Activated CD4-positive, alpha-beta T cell treated with anti-CD3 and anti-CD28 coated beads, Interleukin-2, Interleukin-6, amounts not matched to agents 100 ng/mL and 50 ng/mL, durations not matched to agents 16 hours and 8 hours (primary cell): Measurements from ENCODE around the gene HMG20B.
"Not testable (repeated sequence)": the region's sequence is repeated elsewhere in the genome, so short reads cannot be mapped to it uniquely, and the experiment has no call there.

Experiments used
- DNase-seq: peaks from one replicate; pipeline ENCODE4 v3.0.0-alpha.2; 2020

Gene HMG20B

GRCh38 chr19:3572855-3573161 lies at the start of gene HMG20B:
Gene HMG20B, plus strand, starts transcription at chr19:3572944. Its CDS starts 366 bp downstream, at chr19:3573310.
- no peak for DNase-seq

- DNase-seq = no peak
Observed at GRCh38 chr19:3523361-3524077, 49.2 kb upstream of the HMG20B start.

- no peak for DNase-seq
Observed at GRCh38 chr19:3524078-3524842, 48.5 kb upstream of the HMG20B start.

GRCh38 chr19:3524904-3525451 lies 47.8 kb upstream of the HMG20B start:
- no peak for DNase-seq

GRCh38 chr19:3526507-3527237 lies 46.1 kb upstream of the HMG20B start:
- no peak for DNase-seq

- DNase-seq = no peak
Observed at GRCh38 chr19:3527238-3527910, 45.4 kb upstream of the HMG20B start.

GRCh38 chr19:3528080-3528479 lies 44.7 kb upstream of the HMG20B start:
- no peak for DNase-seq

- no peak for DNase-seq
Observed at GRCh38 chr19:3528539-3529211, 44.1 kb upstream of the HMG20B start.

- DNase-seq = not testable (repeated sequence)
Observed at GRCh38 chr19:3529299-3529698, 43.4 kb upstream of the HMG20B start.

GRCh38 chr19:3530389-3530788 lies 42.4 kb upstream of the HMG20B start:
- no peak for DNase-seq

- no peak for DNase-seq
Observed at GRCh38 chr19:3531716-3532115, 41.0 kb upstream of the HMG20B start.

- no peak for DNase-seq
Observed at GRCh38 chr19:3532154-3532786, 40.5 kb upstream of the HMG20B start.

GRCh38 chr19:3533033-3533432 lies 39.7 kb upstream of the HMG20B start:
- DNase-seq = no peak

- DNase-seq = no peak
Observed at GRCh38 chr19:3533563-3534216, 39.1 kb upstream of the HMG20B start.

GRCh38 chr19:3534375-3535234 lies 38.1 kb upstream of the HMG20B start:
- no peak for DNase-seq

- DNase-seq = no peak
Observed at GRCh38 chr19:3535235-3535535, 37.6 kb upstream of the HMG20B start.

- no peak for DNase-seq
Observed at GRCh38 chr19:3535563-3535965, 37.2 kb upstream of the HMG20B start.

- DNase-seq = no peak
Observed at GRCh38 chr19:3535981-3536380, 36.8 kb upstream of the HMG20B start.

GRCh38 chr19:3536429-3537100 lies 36.2 kb upstream of the HMG20B start:
- DNase-seq = no peak

- DNase-seq = no peak
Observed at GRCh38 chr19:3537101-3537437, 35.7 kb upstream of the HMG20B start.
